ENCODE measurements around the gene STARD6. TPM values are rescaled to one million over a fixed set of nuclear protein-coding genes. Genes with fewer than 3 reads are reported as not detected.

Gene STARD6
- total RNA-seq, 1 donor, result not detected

- H3K4me3 ChIP-seq (ENCODE audit: low read depth, low read length), result no peak overlapping the region
- no peak for TF ChIP-seq CTCF (IDR thresholded peaks at IDR 0.05; ENCODE audit: insufficient read depth, low read length)
- DNase-seq (ENCODE audit: low read depth), result no peak
Observed at GRCh38 chr18:54338230-54338629, 19.4 kb downstream of the STARD6 start.

GRCh38 chr18:54335638-54336173 is 22.0 kb downstream of the STARD6 start:
- no peak for DNase-seq (ENCODE audit: low read depth)
- no peak for TF ChIP-seq CTCF (IDR thresholded peaks at IDR 0.05; ENCODE audit: insufficient read depth, low read length)
- H3K4me3 ChIP-seq (ENCODE audit: low read depth, low read length), result no peak overlapping the region

- no peak for TF ChIP-seq CTCF (IDR thresholded peaks at IDR 0.05; ENCODE audit: insufficient read depth, low read length)
- no peak for DNase-seq (ENCODE audit: low read depth)
- no peak overlapping the region for H3K4me3 ChIP-seq (ENCODE audit: low read depth, low read length)
Observed at GRCh38 chr18:54330768-54331548, 26.7 kb downstream of the STARD6 start.

DNA sequence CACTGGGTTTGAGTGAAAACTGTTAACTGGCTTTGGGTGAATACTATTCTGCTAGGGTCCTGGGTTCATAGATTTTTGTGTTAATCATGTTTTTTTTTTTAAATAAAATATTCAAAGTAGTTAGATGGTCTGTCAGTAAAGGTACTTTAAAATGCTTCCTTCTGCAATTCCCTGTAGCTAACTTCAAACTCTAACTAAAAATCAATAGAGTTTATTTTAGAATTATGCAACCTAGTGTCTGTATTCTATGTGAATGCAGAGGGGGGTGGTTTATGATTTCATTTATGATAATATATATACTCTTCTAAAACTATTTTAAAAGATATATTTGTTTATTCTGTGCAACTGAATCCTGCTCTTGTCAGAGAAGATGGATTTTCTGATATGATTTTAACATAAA is 27.9 kb downstream of the STARD6 start:
- TF ChIP-seq CTCF (IDR thresholded peaks at IDR 0.05; ENCODE audit: insufficient read depth, low read length), result no peak
- no peak for DNase-seq (ENCODE audit: low read depth)
- H3K4me3 ChIP-seq (ENCODE audit: low read depth, low read length), result no peak overlapping the region

DNA sequence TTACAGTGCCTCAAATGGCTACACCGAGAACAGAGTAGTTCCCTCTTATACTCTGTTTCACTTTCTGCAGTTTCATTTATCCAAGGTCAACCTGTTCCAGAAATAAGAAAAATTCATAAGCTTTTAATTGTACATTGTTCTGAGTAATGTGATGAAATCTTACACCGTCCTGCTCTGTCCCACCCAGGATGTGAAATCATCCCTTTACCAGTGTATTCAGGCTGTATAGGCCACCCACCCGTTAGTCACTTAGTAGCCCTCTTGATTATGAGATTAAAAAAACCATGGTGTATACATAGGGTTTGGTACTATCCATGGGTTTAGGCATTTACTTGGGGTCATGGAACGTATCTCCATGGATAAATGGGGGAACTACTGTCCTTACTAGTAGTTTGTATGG is 29.8 kb downstream of the STARD6 start:
- H3K4me3 ChIP-seq (ENCODE audit: low read depth, low read length), result no peak overlapping the region
- no peak for DNase-seq (ENCODE audit: low read depth)
- no peak for TF ChIP-seq CTCF (IDR thresholded peaks at IDR 0.05; ENCODE audit: insufficient read depth, low read length)

GRCh38 chr18:54323970-54324369 is 33.7 kb downstream of the STARD6 start:
- no peak for TF ChIP-seq CTCF (IDR thresholded peaks at IDR 0.05; ENCODE audit: insufficient read depth, low read length)
- H3K4me3 ChIP-seq (ENCODE audit: low read depth, low read length), result no peak overlapping the region
- DNase-seq (ENCODE audit: low read depth), result no peak
